ENCODE measurements around the gene SHC3.

The SHC3 gene

DNA sequence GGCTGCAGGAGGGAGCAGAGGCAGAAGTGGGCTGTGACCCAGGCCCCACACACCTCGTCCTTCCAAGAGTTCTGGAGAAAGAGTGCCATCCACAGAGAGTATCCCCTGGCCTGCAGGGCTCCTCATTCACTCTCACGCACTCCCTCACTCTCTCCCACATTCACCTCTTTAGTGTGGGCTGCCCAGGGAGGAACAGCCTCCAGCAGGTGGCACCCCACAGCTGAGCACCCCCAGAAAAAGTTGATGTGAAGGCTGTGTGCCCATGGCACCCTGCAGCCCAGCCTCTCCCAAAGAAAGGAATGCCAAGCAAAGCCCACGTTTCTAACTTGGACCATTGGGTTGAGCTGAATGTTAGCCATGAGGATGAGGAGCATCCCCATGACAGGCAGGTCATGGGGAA, 4.5 kb upstream of the SHC3 start:
- DNase-seq: peak; percentile 15

DNA sequence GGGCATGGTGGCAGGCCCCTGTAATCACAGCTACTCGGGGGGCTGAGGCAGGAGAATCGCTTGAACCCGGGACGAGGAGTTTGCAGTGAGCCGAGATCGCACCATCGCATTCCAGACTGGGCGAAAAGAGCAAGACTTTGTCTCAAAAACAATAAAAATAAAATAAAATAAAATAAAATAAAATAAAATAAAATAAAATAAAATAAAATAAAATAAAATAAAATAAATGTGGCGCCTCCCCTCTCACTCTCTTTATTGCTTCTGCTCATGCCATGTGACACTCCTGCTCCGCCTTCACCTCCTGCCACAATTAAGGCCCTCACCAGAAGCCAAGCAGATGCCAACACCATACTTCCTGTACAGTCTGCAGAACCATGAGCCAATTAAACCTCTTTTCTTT, 3.8 kb upstream of the SHC3 start:
- no peak for DNase-seq

DNA sequence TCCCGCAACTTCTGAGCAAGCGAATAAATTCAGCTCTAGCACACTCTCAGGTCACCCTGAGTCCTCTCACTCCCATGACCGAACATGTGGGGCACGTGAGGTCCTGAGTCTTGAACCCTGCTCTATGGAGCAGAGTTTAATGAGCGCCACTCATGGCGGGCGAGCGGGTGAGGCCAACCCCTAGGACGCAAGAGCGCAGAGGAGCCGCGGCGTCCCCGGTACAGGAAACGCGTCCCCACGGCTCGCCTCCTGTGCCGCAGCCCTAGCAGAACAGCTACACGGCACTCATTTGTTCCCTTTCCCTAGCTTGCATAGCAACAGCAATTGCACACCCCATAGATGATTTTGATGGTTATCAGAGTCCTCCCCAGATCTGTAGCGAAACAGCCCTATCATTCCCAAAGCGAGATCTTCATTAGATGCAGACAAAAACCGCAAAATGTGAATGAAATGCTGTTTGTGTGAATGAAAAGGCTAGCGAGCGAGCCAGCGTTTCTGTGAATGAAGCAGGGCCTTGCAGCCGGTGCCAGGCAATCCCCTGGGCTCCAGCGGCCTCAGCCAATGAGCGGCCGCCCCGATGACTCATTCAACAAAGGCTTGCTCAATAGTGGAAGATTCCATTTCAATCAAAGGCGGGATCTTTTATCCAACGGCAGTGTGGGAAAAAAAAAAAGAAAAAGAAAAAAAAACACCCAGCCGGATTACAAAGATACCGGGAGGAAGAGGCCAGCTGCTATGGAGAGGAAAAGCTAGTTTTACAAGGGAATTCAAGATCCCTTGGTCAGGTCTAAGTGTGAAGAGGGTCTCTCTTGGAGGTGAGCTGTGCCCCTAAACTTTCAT, 1.5 kb upstream of the SHC3 start:
- DNase-seq: peak; percentile 65

DNA sequence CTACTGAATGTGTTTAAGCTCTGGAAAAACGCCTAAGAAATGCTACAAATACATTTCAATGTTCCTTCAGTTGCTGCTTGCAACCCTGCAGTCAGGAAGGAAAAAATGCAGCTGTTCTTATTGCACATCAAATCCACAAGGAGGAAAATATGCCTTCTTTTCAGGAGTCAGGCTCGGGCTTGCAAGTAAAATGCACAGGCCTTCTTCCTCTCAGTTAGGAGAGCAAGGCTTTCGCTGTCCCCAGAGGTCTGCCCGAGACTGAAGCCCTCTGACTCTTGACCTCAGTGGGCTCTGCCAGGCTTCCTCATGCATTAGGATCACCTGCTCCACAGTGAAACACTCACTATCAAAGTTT, 899 bp upstream of the SHC3 start:
- no peak for DNase-seq

DNA sequence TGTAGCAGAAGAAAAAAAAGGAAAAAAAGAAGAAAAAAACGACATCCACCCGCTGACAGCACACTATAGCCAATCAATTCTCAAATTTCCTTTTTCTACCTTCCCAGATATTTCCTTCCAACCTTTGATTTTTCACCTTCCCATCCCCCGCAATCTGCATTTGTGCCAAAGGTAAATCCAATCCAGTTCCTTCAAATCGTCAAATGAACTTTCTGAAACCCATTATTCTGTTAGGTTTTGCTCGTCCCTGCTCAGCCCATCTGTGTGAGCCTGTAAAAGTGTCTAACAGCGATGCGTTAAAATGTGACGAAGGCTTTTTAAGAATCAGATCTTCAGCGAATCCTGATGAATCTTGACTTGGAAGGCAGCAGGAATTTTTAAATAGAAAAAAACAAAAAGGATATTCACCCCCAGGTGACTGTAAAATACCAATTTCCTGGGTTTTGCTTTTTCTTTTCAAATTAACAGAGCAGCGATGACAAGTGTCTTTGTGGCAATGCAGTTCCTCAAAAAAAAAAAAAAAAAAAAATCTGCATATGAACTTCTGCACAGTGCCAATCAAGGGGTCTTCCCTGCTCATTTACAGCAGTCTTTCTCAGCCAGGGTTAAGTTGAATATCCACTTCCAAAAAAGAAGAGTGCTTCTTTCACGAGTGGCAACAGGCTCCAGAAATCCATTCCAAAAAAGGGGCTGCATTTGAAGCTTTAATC, 367 bp upstream of the SHC3 start:
- no peak for DNase-seq

DNA sequence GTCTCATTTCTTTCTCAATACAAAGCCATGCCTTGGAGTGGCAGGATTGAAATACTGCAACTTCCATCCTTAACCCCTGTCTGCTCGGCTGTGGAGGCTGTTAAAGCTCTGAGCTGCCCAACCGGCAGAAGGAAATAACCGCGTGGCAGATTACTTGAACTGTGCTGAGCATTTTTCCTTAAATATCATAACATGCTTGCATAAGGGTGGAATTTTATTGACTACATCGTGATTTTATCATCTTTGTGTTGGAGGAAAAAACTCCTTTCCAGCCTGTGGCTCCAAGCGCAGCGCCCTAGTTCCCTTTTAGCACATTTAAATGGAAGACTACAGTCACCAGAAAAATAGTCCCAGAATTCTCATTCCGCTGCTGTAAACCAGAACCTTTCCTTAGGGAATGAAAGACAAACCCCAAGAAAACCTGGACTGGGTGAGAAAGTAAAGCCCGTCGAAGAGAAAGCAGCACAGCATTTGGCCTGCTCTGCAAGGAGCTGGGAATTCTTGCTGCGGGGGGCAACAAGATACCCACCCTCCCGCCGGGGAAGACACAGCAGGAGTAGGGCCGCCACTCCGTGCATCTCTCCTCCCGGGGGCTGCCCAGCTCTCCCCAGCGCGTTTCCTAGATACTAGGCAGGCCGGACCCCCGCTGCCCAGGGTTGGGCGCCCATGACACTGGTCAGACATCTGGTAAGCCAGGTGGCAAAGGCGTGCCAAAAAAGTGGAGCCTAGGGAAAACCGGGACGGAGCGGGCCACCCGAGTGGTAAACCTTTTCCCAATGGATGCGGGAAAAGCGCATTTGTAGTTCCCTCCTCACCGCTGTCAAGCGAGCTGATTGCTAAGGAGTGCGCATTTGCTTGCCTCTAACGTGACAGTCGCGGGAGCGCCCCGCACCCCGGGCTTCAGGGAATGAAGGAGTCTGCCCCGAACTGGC, 1.3 kb downstream of the SHC3 start:
- DNase-seq: no peak

DNA sequence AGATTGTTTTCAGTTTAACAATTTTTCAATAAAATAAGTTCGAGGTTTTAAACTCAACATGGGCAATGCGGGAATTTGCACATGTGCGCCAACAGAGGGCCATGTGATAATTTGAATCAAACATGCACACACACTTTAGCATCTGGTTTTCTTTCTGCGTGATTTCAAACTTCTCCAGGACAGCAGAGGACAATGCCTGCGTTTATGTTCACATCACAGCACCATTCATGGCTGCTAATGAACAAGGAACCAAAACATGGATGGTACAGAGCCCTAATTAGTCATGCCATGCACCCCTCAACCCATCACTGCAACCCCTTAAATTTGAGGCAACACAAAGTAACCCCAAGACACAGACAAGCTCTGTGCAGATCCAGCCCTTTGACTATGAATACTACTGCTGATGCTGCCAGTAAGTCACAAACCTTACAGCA, 2.8 kb downstream of the SHC3 start:
- no peak for DNase-seq

DNA sequence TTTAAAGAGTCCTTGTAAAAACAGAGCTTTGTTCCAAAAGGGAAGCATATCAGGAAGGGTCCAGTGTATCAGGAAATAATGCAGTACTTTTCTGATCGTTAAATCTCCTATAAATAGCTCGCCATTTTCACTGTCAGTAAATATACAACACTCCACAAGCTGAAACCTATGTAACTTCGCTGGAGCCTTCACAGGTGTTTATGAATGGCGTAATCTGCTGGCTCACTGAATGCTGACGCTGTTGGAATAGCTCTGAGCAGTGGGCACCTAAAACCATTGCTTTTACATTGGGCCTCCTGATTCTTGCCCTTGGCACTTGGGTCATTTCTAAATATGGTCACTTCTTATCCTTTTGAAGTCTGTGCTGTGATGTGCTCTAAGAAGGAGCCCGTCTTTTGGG, 4.3 kb downstream of the SHC3 start:
- DNase-seq: no peak

DNA sequence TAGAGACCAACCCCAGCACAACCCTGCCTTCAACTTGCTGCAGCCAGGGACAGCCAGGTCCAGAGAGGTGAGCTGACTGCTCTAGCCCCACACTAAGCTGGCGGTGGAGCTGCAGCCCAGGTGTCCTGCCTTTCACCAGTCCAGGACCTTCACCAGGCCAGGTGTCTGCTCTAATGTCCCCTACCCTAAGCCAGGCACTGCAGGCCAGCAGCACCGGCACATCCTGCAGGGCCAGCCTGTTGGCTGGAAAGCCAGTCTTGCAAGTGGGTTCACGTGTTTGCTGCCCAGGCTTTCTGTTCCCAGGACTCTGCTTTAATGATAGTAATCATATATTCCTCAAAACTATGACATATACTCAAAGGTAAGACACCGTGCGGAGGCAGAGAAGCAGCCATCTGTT, 5.5 kb downstream of the SHC3 start:
- DNase-seq: no peak

DNA sequence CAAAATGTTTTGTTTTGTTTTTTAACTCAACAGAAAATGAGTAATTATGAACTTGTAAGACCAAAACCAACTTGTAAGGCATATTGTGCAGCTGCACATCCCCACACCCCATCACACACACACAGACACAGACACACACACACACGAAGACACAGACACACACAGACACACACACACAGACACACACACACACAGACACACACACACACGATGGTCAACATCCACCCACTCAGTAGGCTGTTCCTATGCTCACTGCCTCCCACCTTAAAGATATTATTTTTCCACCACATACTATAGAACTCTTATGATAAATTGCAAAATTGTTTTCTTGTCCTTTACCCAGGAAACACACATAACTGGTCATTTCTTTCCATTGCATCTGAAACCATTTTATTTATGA, 6.2 kb downstream of the SHC3 start:
- DNase-seq: no peak

DNA sequence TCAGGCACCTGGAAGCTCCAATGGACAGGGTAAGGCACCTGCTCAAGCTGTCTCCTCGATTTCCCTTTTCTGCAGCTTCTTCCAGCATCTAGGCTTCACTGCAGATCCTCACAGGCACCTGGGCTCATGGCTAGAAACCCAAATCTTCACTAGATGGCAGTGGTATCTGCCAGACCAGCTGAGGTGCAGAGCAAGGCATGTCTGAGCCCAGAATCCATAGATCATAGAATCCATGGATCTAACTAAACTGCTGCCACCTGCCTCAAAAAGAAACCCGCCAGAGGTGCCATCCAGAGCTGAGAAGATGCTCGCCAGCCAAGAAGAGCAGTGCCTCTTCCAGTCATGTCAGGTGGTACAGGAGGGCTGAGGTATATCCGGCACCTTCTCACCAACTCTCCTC, 6.9 kb downstream of the SHC3 start:
- DNase-seq: no peak

DNA sequence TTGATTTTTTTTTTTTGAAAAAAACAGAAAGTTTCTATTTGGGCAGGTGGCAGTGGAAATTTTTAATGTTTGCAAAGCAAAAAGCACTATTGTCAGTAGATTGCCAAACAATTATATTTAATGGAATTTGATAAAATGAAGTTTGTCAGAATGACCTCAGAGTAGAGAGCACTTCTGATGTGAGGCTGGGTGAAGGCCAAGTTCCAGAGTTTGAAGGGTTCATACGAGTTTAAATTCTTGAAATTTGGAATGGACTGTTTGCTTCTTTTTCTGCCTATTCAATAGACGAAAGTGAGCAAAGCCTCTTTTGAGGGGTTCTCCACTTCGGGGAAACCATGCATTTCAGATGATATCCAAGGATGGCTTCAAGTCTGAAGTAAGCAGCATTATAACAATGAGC, 7.4 kb downstream of the SHC3 start:
- DNase-seq: no peak

DNA sequence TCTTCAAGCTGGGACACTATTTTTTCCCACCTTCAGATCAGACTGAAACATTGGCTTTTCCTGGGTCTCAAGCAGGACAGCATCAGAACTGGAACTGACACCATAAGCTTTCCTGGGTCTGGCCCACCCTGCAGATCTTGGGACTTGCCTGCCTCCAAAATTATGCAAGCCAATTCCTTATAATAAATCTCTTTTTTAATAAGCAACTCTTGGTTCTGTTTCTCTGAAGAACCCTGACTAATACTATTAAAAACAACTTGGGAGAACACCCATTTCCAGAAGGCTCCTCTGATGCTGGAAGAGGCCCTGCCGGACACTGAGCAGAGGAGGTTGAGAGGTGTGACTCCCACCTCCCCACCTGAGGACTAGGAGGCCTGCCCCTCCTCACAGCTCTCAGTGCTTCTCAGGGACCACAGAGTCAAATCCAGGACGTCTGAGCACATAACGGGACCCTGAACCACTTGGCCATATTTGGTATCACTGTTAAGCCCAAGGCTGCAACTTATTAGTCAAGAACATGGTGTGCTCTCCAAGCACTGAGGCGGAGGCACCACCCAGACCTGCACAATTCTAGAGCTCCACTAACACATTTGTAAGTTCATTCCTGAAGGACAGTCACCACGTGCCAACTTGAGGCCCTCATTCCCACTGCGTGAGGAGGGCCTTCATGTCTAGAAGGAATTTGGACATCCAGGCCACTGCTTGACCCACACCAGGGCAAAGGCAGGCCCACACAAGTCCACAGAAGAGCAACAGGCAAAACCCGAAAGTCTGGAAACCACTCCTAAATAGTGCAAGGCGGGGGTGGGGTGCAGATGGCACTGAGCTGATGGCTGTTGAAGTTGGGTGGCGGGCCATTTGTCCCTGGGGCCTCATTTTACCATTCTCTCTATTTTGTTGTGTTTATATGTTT, 9.5 kb downstream of the SHC3 start:
- no peak for DNase-seq

DNA sequence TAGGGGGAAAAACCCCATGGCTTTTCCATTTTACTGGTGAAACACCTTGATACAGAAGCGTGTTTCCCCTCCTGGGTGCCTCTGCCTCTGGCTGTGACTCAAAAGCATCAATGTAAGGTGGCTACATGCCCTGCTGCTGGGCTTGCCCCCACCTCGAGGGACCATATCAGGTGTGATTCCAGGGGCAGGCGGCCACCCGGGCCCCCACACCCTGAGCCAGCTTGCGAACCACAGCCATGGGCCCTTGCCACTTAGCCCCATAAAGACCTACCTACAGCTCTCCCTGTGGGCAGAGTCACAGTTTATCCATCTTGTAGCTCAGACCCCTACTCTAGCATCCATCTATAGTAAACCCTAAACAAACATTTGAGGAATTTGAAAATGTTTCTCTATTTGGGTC, 10.8 kb downstream of the SHC3 start:
- DNase-seq: no peak

DNA sequence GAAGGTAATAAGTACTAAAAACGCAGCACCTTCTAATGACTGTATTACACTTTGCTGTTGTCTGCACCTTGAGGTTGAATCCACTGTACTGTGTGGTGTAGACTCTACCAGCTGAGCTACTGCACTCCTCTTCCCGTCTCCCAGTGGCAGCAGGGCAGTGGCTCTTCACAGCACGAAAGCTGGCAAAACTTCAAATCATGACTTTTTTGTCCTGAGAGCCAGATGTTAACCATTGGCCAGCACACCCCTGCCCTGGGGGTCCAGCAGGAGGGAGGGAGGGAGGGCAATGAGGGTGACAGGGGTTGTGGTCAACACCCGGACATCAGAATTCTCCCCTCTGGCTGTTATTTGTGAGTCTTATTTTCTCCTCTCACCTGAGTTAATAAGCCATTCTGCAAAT, 11.8 kb downstream of the SHC3 start:
- DNase-seq: no peak

DNA sequence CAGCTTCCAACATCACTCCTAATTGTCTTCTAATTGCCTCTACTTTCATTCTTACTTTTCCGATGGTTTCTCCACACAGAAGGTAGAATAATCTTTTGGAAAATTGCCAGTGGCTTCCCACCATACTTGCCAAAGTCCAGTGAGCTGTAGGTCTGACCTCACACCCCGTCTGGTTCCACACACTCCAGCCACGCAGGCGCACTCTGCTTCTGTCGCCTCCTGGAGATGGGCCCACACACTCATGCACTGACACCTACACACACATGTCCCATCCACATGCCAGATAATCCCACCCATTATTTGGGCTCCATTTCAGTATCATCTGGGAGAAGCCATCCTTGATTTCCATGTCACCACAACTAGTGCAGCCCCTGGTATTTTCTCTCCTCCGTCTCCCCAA, 12.7 kb downstream of the SHC3 start:
- DNase-seq: no peak

DNA sequence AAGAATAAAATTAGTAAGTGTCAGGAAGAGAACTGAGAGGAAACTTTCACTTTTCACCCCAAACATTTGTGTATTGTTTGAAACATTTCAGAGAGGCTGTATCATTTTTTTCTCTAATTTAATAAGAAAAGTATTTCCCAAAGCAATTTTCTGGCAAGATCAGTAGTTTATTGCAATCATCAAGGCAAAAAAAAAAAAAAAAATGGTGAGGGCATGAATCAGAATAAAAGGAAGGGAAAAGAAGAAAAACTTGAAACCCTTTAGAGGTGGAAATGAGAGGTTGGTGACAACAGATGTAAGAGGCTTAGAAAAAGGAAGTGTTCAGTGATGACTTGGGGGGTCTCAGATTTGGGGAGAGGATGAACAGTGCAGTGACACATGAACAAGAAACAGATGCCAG, 13.3 kb downstream of the SHC3 start:
- no peak for DNase-seq

DNA sequence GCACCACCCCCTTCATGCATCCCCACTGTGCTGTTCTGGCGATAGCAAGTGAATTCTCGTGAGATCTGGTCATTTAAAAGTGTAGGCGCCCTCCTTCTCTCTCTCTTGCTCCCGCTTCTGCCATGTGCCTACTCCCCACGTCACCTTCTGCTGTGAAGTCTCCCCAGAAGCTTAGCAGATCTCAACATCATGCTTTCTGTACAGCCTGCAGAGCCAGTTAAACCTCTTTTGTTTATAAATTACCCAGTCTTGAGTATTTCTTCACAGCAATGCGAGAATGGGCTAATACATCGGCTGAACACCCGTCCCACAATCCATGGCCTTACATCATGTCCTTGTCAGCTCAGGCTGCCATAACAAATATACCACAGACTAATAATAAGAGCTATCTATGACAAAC, 17.4 kb downstream of the SHC3 start:
- DNase-seq: no peak

DNA sequence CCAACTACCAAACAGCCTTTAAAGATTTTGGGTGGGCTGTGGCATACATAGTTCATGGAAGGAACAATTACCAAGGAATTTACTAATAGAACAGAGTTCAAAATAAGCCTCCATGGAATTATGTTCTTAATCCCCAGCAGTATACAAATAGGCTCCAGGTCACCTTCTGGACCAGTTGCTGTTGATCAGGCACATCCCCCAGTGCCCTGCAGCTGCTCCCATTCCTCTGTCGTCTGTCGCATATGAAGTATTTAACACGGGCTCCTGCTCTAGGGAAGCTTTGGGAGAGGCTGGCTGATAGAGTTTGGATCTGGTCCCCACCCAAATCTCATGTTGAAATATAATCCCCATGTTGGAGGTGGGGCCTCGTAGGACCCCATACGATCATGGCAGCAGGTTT, 17.8 kb downstream of the SHC3 start:
- no peak for DNase-seq

DNA sequence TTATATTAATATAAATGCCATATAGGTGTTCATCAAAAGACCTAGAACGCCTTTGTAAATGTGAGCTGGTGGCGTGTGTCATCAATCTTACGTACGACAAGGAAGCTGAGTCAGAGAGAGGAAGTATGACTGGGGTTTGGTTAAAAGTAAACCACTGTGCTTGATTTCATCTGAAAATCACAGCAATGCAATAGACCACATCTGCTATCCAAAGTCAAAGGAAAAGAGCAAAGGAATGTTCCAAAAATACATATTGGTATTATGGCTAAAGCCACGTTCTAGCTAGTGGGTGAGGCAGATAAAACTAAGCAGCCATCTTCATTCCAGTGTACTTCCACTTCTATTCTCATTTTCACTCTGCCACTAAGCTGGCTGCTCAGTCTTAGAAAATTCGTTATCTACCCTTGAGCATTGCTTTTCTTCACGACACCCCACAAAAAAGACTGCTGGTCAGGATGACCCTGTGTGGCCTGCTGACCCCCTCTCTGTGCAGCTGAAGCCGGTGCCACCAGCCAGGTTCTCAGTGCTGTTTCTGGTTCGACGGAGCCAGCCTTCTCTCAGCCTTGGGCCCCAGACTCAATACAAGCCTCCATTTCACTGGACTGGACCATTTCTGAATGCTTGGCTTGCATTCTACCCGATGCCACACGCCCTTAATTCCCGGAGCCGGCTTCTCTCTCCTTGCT, 23.8 kb downstream of the SHC3 start:
- peak; percentile 21 for DNase-seq

DNA sequence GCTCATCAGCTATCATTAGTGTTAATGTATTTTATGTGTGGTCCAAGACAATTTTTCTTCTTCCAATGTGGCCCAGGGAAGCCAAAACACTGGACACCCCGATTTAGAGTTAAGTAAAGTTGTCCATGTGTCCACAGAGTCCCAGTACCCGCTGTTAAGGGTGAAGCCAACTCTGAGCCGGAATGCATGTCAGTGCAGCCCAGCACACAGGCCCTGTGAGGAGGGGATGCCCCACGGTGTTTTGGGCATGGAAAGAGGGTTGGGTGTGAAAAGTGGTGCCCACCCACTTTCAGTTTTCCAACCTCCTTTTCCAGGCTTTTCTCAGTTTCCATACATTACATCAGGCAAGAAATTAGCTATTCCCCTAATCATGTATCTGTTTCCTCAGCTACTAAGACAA, 24.4 kb downstream of the SHC3 start:
- DNase-seq: no peak
